Measurements from ENCODE around the gene AHNAK.
A peak's percentile ranks its signal among the peaks of the same experiment; 100 is the strongest.
"Not testable (repeated sequence)": the region's sequence is repeated elsewhere in the genome, so short reads cannot be mapped to it uniquely, and the experiment has no call there.

The AHNAK gene

GRCh38 chr11:62462508-62462892, 84.1 kb downstream of the AHNAK start:
- no peak for DNase-seq (ENCODE audit: low read depth)

GRCh38 chr11:62461740-62462507, 84.7 kb downstream of the AHNAK start:
- DNase-seq (ENCODE audit: low read depth): no peak

GRCh38 chr11:62459080-62459479, 87.5 kb downstream of the AHNAK start:
- no peak for DNase-seq (ENCODE audit: low read depth)

GRCh38 chr11:62458212-62459002, 88.2 kb downstream of the AHNAK start:
- no peak for DNase-seq (ENCODE audit: low read depth)

- DNase-seq (ENCODE audit: low read depth): no peak
Measured at GRCh38 chr11:62457478-62457877, 89.1 kb downstream of the AHNAK start.

GRCh38 chr11:62456630-62457029, 90.0 kb downstream of the AHNAK start:
- no peak for DNase-seq (ENCODE audit: low read depth)

- no peak for DNase-seq (ENCODE audit: low read depth)
Measured at GRCh38 chr11:62452839-62453468, 93.7 kb downstream of the AHNAK start.

- DNase-seq (ENCODE audit: low read depth): no peak
Measured at GRCh38 chr11:62452261-62452660, 94.3 kb downstream of the AHNAK start.

- DNase-seq (ENCODE audit: low read depth): no peak
Measured at GRCh38 chr11:62451241-62451621, 95.4 kb downstream of the AHNAK start.

- DNase-seq (ENCODE audit: low read depth): no peak
Measured at GRCh38 chr11:62450543-62451240, 95.9 kb downstream of the AHNAK start.

GRCh38 chr11:62449912-62450311, 96.7 kb downstream of the AHNAK start:
- DNase-seq (ENCODE audit: low read depth): not testable (repeated sequence)

- no peak for DNase-seq (ENCODE audit: low read depth)
Measured at GRCh38 chr11:62449451-62449851, 97.2 kb downstream of the AHNAK start.

- no peak for DNase-seq (ENCODE audit: low read depth)
Measured at GRCh38 chr11:62446091-62446490, 100.5 kb downstream of the AHNAK start.

GRCh38 chr11:62445314-62445740, 101.3 kb downstream of the AHNAK start:
- DNase-seq (ENCODE audit: low read depth): no peak

GRCh38 chr11:62444835-62445234, 101.8 kb downstream of the AHNAK start:
- no peak for DNase-seq (ENCODE audit: low read depth)

GRCh38 chr11:62444236-62444833, 102.3 kb downstream of the AHNAK start:
- DNase-seq (ENCODE audit: low read depth): peak; percentile 29

- DNase-seq (ENCODE audit: low read depth): no peak
Measured at GRCh38 chr11:62443390-62444235, 103.0 kb downstream of the AHNAK start.

- DNase-seq (ENCODE audit: low read depth): no peak
Measured at GRCh38 chr11:62439785-62440602, 106.6 kb downstream of the AHNAK start.

- DNase-seq (ENCODE audit: low read depth): no peak
Measured at GRCh38 chr11:62438641-62439040, 108.0 kb downstream of the AHNAK start.

GRCh38 chr11:62437616-62438015, 109.0 kb downstream of the AHNAK start:
- DNase-seq (ENCODE audit: low read depth): no peak

Measured in activated T-cell treated with anti-CD3 and anti-CD28 coated beads for 48 hours (primary cell).